M059J (cell line): ENCODE data around the gene PLA2G2D. TPM values are rescaled to one million over a fixed set of nuclear protein-coding genes. Genes with fewer than 3 reads are reported as not detected.

Source experiments
- DNase-seq: peaks from one replicate; pipeline ENCODE4 v3.0.0-alpha.2; 2012; ENCODE audit warnings: low read depth
- total RNA-seq: library from RNA; depleted of rRNA; stranded (reverse); fragments of >200 nt; shearing (Covaris generic); gene quantifications from 2 replicates; pipeline ENCODE4 v1.2.3, GENCODE V29; 2014

PLA2G2D gene
- total RNA-seq, 1 experiment from 2014 or later, result not detected

DNA sequence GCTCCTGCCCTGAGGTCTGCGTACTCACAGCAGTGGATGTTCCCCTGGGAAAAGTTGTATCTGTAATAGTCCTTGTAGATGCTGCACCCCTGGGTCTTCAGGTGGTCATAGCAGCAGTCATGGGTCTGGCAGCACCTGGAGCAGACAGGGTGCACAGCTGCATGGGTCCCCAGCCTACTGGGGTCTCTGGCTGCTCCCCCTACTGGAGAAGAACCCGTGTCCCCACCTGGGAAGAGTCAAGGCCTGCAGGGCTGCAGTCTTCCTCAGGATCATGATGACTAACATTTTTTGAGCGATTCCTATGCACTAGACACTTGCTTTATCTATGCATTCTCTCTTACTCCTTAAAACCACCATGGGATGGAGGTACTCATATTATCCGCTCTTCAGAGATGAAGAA, 3.9 kb downstream of the PLA2G2D start:
- no peak for DNase-seq

GRCh38 chr1:20114021-20114648, 5.2 kb downstream of the PLA2G2D start:
- DNase-seq, result no peak

DNA sequence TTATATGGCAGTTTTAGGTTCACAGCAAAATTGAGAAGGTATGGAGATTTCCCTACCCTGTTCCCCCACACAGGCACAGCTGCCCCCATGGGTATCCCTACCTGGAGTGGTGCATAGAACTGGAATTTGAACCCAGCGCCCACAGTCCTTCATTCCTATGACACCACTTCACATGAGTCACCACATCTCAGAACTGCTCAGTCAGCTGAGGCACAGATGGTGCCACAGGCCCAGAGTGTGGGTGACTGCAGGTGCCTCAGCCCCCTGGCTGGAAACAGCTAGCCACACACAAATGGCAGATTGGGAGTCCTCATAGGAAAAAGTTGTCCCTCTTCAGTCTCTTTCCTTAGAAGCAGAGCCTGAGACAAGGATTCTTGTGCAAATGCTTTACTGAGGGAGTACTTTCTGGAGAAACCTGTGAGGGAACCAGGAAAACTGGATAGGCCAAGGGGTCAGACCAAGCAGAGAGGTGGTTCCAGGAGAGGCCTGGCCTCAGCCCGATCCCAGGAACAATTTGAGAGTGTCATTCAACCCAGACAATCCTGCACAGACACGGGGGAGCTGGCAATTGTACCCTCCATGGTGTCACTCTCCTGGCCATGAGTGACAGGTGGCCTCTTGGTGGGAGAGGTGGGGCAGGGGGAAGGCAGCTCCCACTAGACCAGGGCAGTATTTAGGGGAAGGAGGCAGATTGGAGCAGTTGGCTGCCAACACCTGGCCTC, 6.9 kb downstream of the PLA2G2D start:
- DNase-seq, result peak; percentile 43

- DNase-seq, result no peak
Measured at GRCh38 chr1:20111452-20111851, 7.9 kb downstream of the PLA2G2D start.

- peak; percentile 95 for DNase-seq
Measured at GRCh38 chr1:20110679-20111078, 8.7 kb downstream of the PLA2G2D start.

- no peak for DNase-seq
Measured at GRCh38 chr1:20109223-20109856, 10.0 kb downstream of the PLA2G2D start.

DNA sequence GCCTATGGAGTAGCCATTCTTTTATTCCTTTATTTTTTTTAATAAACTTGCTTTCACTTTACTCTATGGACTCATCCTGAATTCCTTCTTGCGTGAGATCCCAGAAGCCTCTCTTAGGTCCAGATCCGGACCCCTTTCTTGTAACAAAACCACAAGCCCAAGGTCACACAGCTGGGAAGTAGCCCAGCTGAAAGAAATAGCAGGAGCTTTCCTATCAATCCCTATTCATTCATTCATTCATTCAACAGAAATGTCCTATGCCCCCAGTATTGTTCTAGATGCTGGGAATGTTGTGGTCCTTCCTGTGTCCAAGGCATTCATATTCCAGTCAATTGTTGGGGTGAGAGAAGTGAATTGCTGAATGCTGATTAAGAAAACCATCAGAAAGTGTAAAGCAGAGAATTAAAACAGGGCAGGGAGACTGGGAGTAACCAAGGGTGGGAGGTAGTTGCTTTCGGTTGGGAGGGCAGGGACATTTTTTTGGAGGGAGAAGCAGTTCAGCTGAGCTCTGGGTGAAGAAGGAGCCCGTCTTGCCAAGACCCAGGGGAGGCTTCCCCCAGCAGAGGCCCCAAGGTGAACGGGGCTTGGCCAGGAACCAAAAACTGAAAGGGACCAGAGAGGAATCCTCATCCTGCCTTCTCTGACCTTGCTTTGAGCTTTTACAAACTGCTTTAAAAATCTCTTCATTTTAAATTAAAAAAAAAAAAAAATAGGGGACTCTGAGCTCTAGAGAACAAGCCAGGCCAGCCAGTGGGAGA, 10.8 kb downstream of the PLA2G2D start:
- DNase-seq, result no peak

GRCh38 chr1:20107796-20108195, 11.5 kb downstream of the PLA2G2D start:
- DNase-seq, result peak; percentile 33

GRCh38 chr1:20107351-20107750, 12.0 kb downstream of the PLA2G2D start:
- DNase-seq, result no peak

- peak; percentile 34 for DNase-seq
Measured at GRCh38 chr1:20105856-20106255, 13.5 kb downstream of the PLA2G2D start.

DNA sequence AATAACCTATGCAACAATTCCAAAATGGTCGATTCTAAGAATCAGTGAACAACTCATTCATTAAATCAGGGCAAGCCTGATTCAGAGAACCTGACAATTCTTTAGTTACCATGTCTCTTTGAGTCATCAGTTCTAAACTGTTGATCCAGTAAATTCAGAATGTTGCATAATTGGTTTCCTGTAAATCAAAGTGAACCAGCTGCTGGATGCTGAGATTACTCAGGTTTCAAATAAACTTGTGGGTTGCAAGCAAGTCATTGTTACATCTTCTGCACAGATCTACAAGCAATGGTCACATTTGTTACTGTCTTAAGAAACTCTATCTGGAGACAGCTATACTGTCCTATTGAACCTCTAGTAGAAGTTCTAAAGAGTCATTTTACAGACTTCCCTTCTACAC, 16.5 kb downstream of the PLA2G2D start:
- DNase-seq, result peak; percentile 88

- peak; percentile 66 for DNase-seq
Measured at GRCh38 chr1:20100632-20101355, 18.5 kb downstream of the PLA2G2D start.

DNA sequence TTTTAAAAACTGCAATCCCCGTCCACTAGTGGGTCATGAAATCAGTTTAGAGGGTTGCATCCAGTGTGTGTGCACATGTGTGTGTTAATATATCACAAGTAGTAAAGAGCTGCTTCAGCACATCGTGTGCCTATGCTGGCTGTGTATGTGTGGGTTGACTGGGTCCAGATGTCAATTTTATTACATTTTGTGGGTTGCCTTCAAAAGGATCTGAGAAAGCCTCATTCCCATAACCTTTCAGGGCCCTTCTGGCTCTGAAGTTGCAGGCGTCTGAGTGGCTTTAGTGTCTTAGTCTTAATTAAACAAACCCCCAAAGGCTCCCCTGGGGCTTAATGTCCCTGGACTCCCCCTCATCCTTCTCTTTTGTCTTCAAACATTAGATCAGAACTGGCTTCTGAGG, 19.8 kb downstream of the PLA2G2D start:
- no peak for DNase-seq

- no peak for DNase-seq
Measured at GRCh38 chr1:20096840-20097447, 22.4 kb downstream of the PLA2G2D start.

DNA sequence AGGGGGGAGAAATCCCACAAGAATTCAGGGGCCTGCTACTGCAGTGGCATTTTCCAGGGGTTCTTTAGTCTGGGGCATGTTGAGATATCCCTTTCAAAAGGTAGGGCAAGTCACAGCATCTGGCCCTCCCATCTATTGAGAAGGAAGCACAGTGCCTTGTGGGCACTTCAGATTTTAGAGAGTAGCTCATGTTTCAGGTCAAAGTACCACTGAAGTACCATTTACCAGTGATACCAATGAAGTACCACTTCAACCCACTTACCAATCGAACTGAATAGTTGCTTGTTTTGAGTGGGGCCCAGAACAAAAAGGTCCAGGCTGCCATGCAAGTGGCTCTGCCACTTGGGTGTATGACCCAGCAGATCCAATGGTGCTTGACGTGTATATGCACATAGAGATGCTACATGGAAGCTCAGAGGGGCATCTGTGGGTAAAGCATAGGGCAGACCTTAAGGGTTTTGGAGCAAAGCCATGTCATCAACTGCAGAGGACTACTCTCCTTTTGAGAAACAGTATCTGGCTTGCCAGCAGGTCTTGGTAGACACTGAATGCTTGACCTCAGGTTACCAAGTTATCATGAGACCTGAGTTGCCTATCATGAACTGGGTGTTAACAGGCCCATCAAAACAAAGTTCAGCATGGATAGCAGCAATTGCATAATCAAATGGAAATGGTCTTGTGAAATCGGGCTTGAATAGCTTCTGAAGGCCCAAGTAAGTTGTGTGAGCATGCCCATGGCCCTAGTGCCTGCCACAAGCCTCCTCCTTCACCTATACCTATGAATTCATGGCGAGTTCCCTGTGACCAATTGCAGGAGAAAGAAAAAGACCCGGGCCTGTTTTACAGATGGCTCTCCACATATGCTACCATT, 23.5 kb downstream of the PLA2G2D start:
- DNase-seq, result no peak

DNA sequence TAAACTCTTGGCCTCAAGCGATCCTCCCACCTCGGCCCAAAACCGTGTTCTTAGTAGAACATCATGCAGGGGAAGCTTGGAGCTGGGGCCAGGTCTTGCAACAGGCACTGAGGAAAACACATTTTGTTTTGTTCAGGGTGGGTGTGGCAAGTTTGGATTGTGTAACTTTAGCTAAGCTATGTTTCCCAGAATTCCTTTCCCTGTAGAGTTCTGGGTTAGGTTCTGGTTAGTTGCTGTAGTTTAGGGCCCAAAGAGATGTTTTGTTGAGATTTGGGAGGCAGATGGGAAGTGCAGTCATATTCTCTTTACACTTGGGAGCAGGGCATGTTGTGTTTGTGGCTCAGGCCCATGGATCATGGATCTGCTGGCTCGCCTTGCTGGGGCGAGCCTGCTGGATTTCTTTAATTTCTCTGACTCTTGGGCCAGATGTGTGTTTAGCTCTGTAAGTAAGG, 25.4 kb downstream of the PLA2G2D start:
- DNase-seq, result no peak

GRCh38 chr1:20093303-20093702, 26.0 kb downstream of the PLA2G2D start:
- DNase-seq, result no peak

DNA sequence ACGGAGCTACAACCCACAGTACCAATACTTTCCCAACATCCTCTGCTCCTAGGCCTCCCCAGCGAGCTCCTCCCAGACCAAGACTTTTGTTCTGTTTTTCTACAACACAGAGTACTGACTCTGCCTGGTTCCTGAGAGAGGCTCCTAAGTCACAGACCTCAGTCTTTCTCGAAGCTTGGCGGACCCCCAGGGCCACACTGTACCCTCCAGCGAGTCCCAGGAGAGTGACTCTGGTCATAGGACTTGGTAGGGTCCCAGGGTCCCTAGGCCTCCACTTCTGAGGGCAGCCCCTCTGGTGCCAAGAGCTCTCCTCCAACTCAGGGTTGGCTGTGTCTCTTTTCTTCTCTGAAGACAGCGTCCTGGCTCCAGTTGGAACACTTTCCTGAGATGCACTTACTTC, 28.7 kb downstream of the PLA2G2D start:
- no peak for DNase-seq

DNA sequence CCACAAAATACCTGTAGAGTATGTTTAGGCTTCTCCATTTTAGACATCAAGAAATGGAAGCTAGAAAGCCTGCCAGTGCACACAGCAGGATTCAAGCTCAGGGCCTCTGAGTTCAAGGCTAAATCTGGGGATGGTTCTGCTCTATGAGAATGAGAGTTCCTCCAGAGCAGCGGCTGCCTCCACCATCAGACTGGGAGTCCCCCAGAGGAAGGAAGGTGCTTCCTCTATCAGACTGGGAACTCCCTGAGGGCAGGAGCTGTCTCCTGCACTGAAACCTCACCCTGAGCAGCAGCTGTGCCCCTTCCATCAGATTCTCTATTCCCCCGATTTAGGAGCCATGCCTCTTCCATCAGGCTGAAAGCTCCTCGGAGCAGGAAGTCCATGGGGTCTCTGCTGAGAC, 29.2 kb downstream of the PLA2G2D start:
- no peak for DNase-seq
